PC-3 (cell line): Measurements from ENCODE around the gene MYCL.

ENCODE experiments used
- EZH2phosphoT487 ChIP-seq: fragments of 300-600 bp; sonication (generic); IDR thresholded peaks from 2 replicates; pipeline ENCODE4 v1.6.1; 2018; ENCODE audit warnings: mild to moderate bottlenecking, antibody characterized with exemption, low read length, borderline replicate concordance
- TF ChIP-seq, protein P1 (sequence below): fragments of 300-600 bp; sonication (generic); conservative IDR thresholded peaks from 2 replicates; pipeline ENCODE4 v1.5.1; 2017; ENCODE audit warnings: antibody characterized with exemption, low read depth, mild to moderate bottlenecking, low read length

DNA sequence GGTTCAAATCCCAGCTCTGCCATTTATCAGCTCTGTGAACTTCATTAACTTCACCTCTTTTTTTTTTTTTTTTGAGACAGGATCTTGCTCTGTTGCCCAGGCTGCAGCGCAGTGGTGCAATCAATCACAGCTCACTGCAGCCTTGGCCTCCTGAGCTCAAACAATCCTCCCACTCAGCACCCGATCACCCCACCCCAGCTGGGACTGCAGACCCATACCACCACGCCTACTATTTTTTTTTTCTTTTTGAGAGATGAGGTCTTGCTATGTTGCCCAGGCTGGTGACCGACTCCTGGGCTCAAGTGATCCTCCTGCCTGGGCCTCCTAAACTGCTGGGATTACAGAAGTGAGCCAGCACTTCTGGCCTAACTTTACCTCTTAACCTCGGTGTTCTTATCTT is 16.2 kb downstream of the MYCL start:
- TF ChIP-seq, protein P1, sequence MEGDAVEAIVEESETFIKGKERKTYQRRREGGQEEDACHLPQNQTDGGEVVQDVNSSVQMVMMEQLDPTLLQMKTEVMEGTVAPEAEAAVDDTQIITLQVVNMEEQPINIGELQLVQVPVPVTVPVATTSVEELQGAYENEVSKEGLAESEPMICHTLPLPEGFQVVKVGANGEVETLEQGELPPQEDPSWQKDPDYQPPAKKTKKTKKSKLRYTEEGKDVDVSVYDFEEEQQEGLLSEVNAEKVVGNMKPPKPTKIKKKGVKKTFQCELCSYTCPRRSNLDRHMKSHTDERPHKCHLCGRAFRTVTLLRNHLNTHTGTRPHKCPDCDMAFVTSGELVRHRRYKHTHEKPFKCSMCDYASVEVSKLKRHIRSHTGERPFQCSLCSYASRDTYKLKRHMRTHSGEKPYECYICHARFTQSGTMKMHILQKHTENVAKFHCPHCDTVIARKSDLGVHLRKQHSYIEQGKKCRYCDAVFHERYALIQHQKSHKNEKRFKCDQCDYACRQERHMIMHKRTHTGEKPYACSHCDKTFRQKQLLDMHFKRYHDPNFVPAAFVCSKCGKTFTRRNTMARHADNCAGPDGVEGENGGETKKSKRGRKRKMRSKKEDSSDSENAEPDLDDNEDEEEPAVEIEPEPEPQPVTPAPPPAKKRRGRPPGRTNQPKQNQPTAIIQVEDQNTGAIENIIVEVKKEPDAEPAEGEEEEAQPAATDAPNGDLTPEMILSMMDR = no peak
- no peak for TF ChIP-seq EZH2phosphoT487
